RWPE1 (cell line): ENCODE data around the gene PES1.
"Not testable (repeated sequence)": the region's sequence is repeated elsewhere in the genome, so short reads cannot be mapped to it uniquely, and the experiment has no call there.

Source experiments
- CTCF ChIA-PET: fragments of 350-600 bp; sonication (Branson Sonifier 250); formaldehyde crosslinking; extraction: SDS; loops from one replicate; lab custom pipeline; 2021; lab: Yijun Ruan, JAX
- POLR2A ChIA-PET: fragments of 400-600 bp; formaldehyde crosslinking; extraction: SDS; loops from one replicate; lab custom pipeline; 2020; ENCODE audit warnings: antibody characterized with exemption; ENCODE audit not compliant: low non-redundant PET; lab: Yijun Ruan, JAX
- DNase-seq: peaks from one replicate; pipeline ENCODE4 v3.0.0; 2012; ENCODE audit warnings: low spot score
- H3K27ac ChIP-seq: fragments of 450-650 bp; 2 replicates; pipeline ENCODE4 v1.5.1; 2017
- TF ChIP-seq, protein P1 (sequence below): fragments of 450-650 bp; conservative IDR thresholded peaks from 2 replicates; pipeline ENCODE4 v1.5.1; 2017; ENCODE audit warnings: low read depth, mild to moderate bottlenecking

The PES1 gene

DNA sequence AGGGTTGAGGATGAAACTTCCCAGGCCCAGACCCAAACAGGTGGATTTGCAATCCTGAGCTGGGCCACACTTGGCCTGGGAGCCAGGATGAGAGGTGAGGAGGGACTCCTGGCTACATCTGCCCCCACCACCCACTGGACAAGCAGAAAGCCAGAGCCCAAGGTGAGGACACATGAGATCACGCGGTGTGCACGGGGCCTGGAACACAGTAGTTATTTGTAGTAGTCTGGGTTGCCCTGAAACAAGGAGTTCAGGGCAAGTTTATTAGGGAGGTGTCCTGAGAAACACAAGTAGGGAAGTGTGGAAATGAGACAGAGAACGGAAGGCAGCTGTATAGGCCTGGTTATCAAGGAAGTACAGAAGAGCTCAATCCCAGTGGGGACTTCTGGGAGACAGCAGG is 44.5 kb downstream of the PES1 start:
- no peak for DNase-seq
- TF ChIP-seq, protein P1, sequence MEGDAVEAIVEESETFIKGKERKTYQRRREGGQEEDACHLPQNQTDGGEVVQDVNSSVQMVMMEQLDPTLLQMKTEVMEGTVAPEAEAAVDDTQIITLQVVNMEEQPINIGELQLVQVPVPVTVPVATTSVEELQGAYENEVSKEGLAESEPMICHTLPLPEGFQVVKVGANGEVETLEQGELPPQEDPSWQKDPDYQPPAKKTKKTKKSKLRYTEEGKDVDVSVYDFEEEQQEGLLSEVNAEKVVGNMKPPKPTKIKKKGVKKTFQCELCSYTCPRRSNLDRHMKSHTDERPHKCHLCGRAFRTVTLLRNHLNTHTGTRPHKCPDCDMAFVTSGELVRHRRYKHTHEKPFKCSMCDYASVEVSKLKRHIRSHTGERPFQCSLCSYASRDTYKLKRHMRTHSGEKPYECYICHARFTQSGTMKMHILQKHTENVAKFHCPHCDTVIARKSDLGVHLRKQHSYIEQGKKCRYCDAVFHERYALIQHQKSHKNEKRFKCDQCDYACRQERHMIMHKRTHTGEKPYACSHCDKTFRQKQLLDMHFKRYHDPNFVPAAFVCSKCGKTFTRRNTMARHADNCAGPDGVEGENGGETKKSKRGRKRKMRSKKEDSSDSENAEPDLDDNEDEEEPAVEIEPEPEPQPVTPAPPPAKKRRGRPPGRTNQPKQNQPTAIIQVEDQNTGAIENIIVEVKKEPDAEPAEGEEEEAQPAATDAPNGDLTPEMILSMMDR = no peak
- H3K27ac ChIP-seq = no peak overlapping the region
- ChIA-PET CTCF (no interaction called here), POLR2A (no interaction called here)

GRCh38 chr22:30546616-30547015 is 45.1 kb downstream of the PES1 start, which contains the start of gene SEC14L6:
TSS of gene SEC14L6 (minus strand) at chr22:30546741. CDS start at chr22:30546682, 59 bp downstream.
- no peak for DNase-seq
- no peak within 1 kb of the TSS for H3K27ac ChIP-seq
- ChIA-PET POLR2A (no interaction called here), CTCF (no interaction called here)
- TF ChIP-seq, protein P1 = no peak

GRCh38 chr22:30542811-30543188 is 48.9 kb downstream of the PES1 start:
- ChIA-PET CTCF (no interaction called here), POLR2A (no interaction called here)
- DNase-seq = no peak
- no peak overlapping the region for H3K27ac ChIP-seq
- TF ChIP-seq, protein P1 = no peak

GRCh38 chr22:30541961-30542810 is 49.5 kb downstream of the PES1 start:
- POLR2A ChIA-PET = no interaction called here
- CTCF ChIA-PET = no interaction called here
- TF ChIP-seq, protein P1 = no peak

DNA sequence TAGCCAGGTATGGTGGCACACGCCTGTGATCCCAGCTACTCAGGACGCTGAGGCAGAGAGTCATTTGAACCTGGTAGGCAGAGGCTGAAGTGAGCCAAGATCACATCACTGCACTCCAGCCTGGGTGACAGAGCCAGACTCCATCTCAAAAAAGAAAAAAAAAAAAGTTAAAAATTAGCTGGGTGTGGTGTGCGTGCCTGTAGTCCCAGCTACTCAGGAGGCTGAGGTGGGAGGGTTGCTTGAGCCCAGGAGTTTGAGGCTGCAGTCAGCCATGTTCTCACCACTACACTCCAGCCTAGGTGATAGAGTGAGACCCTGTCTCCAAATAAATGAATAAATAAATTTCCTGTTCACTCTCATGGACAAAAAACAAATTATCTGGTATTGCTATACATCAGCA is 50.2 kb downstream of the PES1 start:
- POLR2A ChIA-PET, CTCF ChIA-PET: not testable (repeated sequence)

More at GRCh38 chr22:30541961-30542810, 49.5 kb downstream of the PES1 start:
- no peak overlapping the region for H3K27ac ChIP-seq
- no peak for DNase-seq

DNA sequence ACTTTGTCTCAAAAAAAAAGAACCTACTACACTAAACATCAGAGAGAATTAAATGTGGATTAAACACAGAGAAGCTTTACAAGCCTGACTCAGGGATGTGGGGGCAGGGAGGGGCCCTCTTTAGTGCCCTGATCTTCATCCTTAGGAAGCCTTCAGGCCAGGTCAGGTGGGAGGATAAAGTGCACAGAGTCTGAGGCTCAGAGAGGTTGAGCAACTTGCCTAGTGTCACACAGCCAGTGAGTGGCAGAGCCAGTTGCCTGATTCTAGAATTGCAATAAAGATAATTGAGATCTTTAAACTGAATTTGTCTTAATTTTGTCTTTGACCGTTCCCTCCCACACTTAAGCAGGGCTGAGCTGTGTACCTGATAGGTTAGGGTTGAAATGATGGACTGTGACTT is 52.3 kb downstream of the PES1 start:
- TF ChIP-seq, protein P1 = no peak
- DNase-seq = no peak
- ChIA-PET CTCF (no interaction called here), POLR2A (no interaction called here)
- no peak overlapping the region for H3K27ac ChIP-seq

More for the DNA sequence above, 50.2 kb downstream of the PES1 start:
- H3K27ac ChIP-seq, DNase-seq: not testable (repeated sequence)

DNA sequence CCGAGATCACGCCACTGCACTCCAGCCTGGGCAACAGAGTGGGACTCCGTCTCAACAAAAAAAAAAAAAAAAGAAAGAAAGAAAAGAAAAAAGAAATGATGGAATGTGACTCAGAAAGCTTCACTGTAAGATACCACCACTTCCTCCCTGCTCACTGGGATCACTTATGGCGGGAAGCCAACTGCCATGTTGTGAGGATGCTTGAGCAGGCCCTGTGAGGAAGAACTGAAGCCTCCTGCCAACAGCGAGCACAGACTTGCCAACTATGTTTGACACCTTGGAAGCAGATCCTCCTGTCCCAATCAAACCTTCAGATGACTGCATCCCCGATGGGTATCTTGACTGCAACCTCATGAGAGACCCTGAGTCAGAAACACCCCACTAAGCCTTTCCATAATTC is 53.4 kb downstream of the PES1 start:
- TF ChIP-seq, protein P1 = no peak
- POLR2A ChIA-PET = no interaction called here
- CTCF ChIA-PET = no interaction called here
- no peak overlapping the region for H3K27ac ChIP-seq
- DNase-seq = no peak
